ENCODE results near the gene UNG. TPM values are rescaled to one million over a fixed set of nuclear protein-coding genes. Genes with fewer than 3 reads are reported as not detected.

The UNG gene
- total and polyA plus RNA-seq, 2 donors (not counting 3 experiments of a cell fraction or from before 2014, with no cell fraction given), result 21.5 to 46.7 TPM

DNA sequence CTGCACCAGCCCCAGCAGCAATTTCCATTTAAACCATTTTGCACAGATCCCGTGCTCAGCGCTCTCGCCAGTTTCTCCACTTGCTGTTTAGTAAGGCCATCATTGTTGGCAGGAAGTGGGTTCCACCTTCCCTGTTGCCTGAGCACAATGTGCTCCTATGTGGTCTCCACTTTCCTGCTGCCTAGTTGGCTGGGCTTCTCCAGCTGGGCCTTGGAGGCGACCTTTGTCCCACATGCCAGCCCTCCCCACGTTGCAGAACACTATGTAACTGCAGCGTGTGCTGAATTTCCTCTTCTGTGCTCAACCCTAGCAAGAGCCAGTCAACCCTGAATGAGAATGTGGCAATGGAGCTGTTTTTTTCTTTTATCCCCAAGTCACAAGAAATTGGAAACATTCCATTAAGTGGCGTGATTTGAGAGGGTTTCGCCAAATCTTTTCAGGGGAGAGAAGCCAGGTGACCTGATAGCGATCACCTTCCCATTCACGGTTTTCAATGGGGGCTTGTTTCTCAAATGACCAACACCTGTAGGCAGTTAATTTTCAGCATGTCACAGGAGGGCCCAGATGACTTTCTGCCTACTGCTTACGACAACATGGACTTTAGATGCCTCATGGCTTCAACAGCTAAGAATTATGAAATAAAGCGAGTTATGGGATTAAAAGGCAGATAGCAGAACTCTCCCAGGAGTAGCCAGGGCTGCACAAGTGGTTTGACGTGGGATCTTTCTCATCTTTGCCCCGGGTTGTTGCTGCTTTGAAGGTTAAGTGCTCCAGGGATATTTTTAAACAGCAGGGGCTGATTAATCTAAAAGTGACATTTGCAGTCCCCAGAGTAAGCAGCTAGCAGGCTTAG, 18.6 kb downstream of the UNG start, which contains the start of gene ACACB:
ACACB (plus strand) TSS at position 830 of the 853 bp plus-strand sequence. CDS start 22,819 bp downstream, outside the sequence.
- no peak within 1 kb of the TSS for H3K27ac ChIP-seq (ENCODE audit: insufficient read depth, low read depth, low read length)
- H3K9ac ChIP-seq (replicated peaks; ENCODE audit: extremely low read depth, insufficient read depth, low read length), result no peak within 1 kb of the TSS
- H3K4me1 ChIP-seq (ENCODE audit: control insufficient read depth, extremely low read depth, insufficient read depth, low read length), result peaks cover 4% of the 10 kb centered on the region
- intact Hi-C loops (cut with micrococcal nuclease), result no loop called here
- FAIRE-seq, result no peak
- no peaks in the 10 kb centered on the region for H3K36me3 ChIP-seq (ENCODE audit: control insufficient read depth in 2 of 2, extremely low read depth in 1 of 2, insufficient read depth in 2 of 2, low read length in 2 of 2)
- no peaks in the 10 kb centered on the region for H4K20me1 ChIP-seq (replicated peaks; ENCODE audit: control insufficient read depth, extremely low read depth, insufficient read depth, low read length)
- H3K27me3 ChIP-seq (ENCODE audit: control insufficient read depth in 2 of 2, insufficient read depth in 2 of 2, low read length in 2 of 2), result no peaks in the 10 kb centered on the region
- no peak for TF ChIP-seq CTCF (IDR thresholded peaks at IDR 0.05; ENCODE audit: extremely low read depth in 1 of 2, insufficient read depth in 1 of 2, low read depth in 1 of 2, low read length in 2 of 2)
- TF ChIP-seq MAX (IDR thresholded peaks at IDR 0.05; ENCODE audit: insufficient read depth, insufficient read length), result no peak
- no peak for TF ChIP-seq GATA2 (IDR thresholded peaks at IDR 0.05; ENCODE audit: insufficient read depth, insufficient read length, low read depth, low read length)
- no peak for TF ChIP-seq POLR2AphosphoS5 (IDR thresholded peaks at IDR 0.05; ENCODE audit: insufficient read depth, low read depth, low read length)
- TF ChIP-seq JUN (IDR thresholded peaks at IDR 0.05; ENCODE audit: borderline replicate concordance, insufficient read depth, insufficient read length, low read depth), result no peak
- TF ChIP-seq FOS (IDR thresholded peaks at IDR 0.05; ENCODE audit: borderline replicate concordance, insufficient read depth, low read length), result no peak
- TF ChIP-seq MYC (IDR thresholded peaks at IDR 0.05; ENCODE audit: low read depth, low read length), result no peak
- no peak for TF ChIP-seq POLR2A (IDR thresholded peaks at IDR 0.05; ENCODE audit: low read depth, low read length)
- no peak for TF ChIP-seq EZH2 (IDR thresholded peaks at IDR 0.05; ENCODE audit: borderline replicate concordance, low read depth, low read length, severe bottlenecking)
- no TSS peak for BruUV-seq (replicated peaks)
- H3K9me3 ChIP-seq (replicated peaks; ENCODE audit: control insufficient read depth, insufficient read depth, low read length), result no peaks in the 10 kb centered on the region
- POLR2A ChIA-PET, result no interaction called here
- no peaks in the 10 kb centered on the region for H3K9me1 ChIP-seq (replicated peaks; ENCODE audit: control insufficient read depth, extremely low read depth, insufficient read depth, low read length)
- CTCF ChIA-PET, result interaction anchor here (0.9 kb wide), 1 partner anchor 255 kb away, joined by 4 read pairs; no protein-coding TSS in a partner anchor
- no peak within 1 kb of the TSS for H2AFZ ChIP-seq (ENCODE audit: low read depth, low read length)
- no peak for DNase-seq (ENCODE audit: low read depth, low spot score)
- H3K4me3 ChIP-seq (replicated peaks in 1 of 3; ENCODE audit: insufficient read depth in 1 of 3, low read depth in 1 of 3, low read length in 3 of 3), result no peak within 1 kb of the TSS
- H3K79me2 ChIP-seq (ENCODE audit: control insufficient read depth, insufficient read depth, low read length), result no peaks in the 10 kb centered on the region
- dilution Hi-C loops (cut with MboI; ENCODE audit: extremely low pct_ligation_motif_present, low sequenced_read_pairs), result no loop called here
- no peak within 1 kb of the TSS for H3K4me2 ChIP-seq (ENCODE audit: insufficient read depth, low read length)

All from endothelial cell of umbilical vein (primary cell).